OCI-LY7 (cell line): ENCODE results near the gene HMX3. TPM values are rescaled to one million over a fixed set of nuclear protein-coding genes. Genes with fewer than 3 reads are reported as not detected.

Source experiments
- BruUV-seq: library from RNA; stranded (reverse); fragments of 400-500 nt; replicated peaks from 2 replicates; lab custom pipeline; 2021; lab: Mats Ljungman, UMichigan
- CTCF ChIA-PET: fragments of 300-600 bp; sonication (Branson Sonifier 250); formaldehyde crosslinking; loops from one replicate; lab custom pipeline; 2022; ENCODE audit warnings: antibody characterized with exemption; ENCODE audit not compliant: unreplicated experiment; lab: Charles Lee
- POLR2A ChIA-PET: fragments of 300-600 bp; sonication (Branson Sonifier 250); formaldehyde crosslinking; loops from one replicate; lab custom pipeline; 2022; ENCODE audit warnings: antibody characterized with exemption; lab: Charles Lee
- DNase-seq: peaks from one replicate; pipeline ENCODE4 v3.0.0-alpha.2; 2015; ENCODE audit warnings: low spot score
- H2AFZ ChIP-seq: fragments of 200-600 bp; sonication (generic), shearing (Covaris generic); 2 replicates; pipeline ENCODE4 v1.6.1; 2014; ENCODE audit warnings: mild to moderate bottlenecking, antibody characterized with exemption, low read length, moderate library complexity
- H3K27ac ChIP-seq: fragments of 200-600 bp; sonication (generic); 2 replicates; pipeline ENCODE4 v1.5.1; 2014; ENCODE audit warnings: mixed run types, low read depth, mild to moderate bottlenecking, moderate library complexity, low read length, inconsistent platforms; ENCODE audit not compliant: poor library complexity, severe bottlenecking
- H3K36me3 ChIP-seq: fragments of 200-600 bp; sonication (generic); 2 replicates; pipeline ENCODE4 v1.6.1; 2014; ENCODE audit warnings: mild to moderate bottlenecking, antibody characterized with exemption, low read length, moderate library complexity, mixed read lengths; ENCODE audit not compliant: insufficient read depth
- H3K4me1 ChIP-seq: fragments of 200-600 bp; sonication (generic); 2 replicates; pipeline ENCODE4 v1.5.1; 2014; ENCODE audit warnings: mild to moderate bottlenecking, low read length; ENCODE audit not compliant: insufficient read depth, poor library complexity, severe bottlenecking
- H3K4me2 ChIP-seq: fragments of 200-600 bp; sonication (generic); 2 replicates; pipeline ENCODE4 v1.6.1; 2014; ENCODE audit warnings: mild to moderate bottlenecking, low read length
- H3K4me3 ChIP-seq: fragments of 200-600 bp; sonication (generic); 2 replicates; pipeline ENCODE4 v1.5.1; 2014; ENCODE audit warnings: mild to moderate bottlenecking, low read depth, low read length; ENCODE audit not compliant: poor library complexity, severe bottlenecking
- H3K79me2 ChIP-seq: fragments of 200-600 bp; sonication (generic); 2 replicates; pipeline ENCODE4 v1.6.1; 2016; ENCODE audit warnings: low read depth, mild to moderate bottlenecking, low read length, moderate library complexity, mixed read lengths; ENCODE audit not compliant: insufficient read depth
- H3K9me2 ChIP-seq: fragments of 200-600 bp; sonication (generic); 2 replicates; pipeline ENCODE4 v1.6.1; 2016; ENCODE audit warnings: mild to moderate bottlenecking, low read length, mixed read lengths; ENCODE audit not compliant: insufficient read depth
- H3K9me3 ChIP-seq: fragments of 200-600 bp; sonication (generic); 2 replicates; pipeline ENCODE4 v1.6.1; 2014; ENCODE audit warnings: mild to moderate bottlenecking, mixed run types, low read length, mixed read lengths
- H4K20me1 ChIP-seq: fragments of 200-600 bp; sonication (generic); 2 replicates; pipeline ENCODE4 v1.6.1; 2014; ENCODE audit warnings: mild to moderate bottlenecking, antibody characterized with exemption, low read length, moderate library complexity, mixed read lengths; ENCODE audit not compliant: insufficient read depth
- EZH2phosphoT487 ChIP-seq: fragments of 200-600 bp; sonication (generic); IDR thresholded peaks from 2 replicates; pipeline ENCODE4 v1.6.1; 2018; ENCODE audit warnings: low read depth, borderline replicate concordance, mild to moderate bottlenecking, mixed run types, antibody characterized with exemption, low read length, moderate library complexity, mixed read lengths
- intact Hi-C: fragments of 100-400 bp; cut with micrococcal nuclease; formaldehyde crosslinking; loops from one replicate; pipeline ENCODE4 v1.10.0; 2022; ENCODE audit not compliant: unreplicated experiment
- total RNA-seq, 2 experiments: library from RNA; depleted of rRNA in 1 of 2; stranded (reverse); fragments of >200 nt in 1 of 2; shearing (Covaris generic) in 1 of 2; gene quantifications; 2 replicates each; pipeline ENCODE4 v1.2.3, GENCODE V29; 2014 to 2022
- TF ChIP-seq, protein P1 (sequence below): fragments of 200-600 bp; sonication (generic); conservative IDR thresholded peaks from 2 replicates; pipeline ENCODE4 v1.5.1; 2014; ENCODE audit warnings: mild to moderate bottlenecking, antibody characterized with exemption, low read length, moderate library complexity, mixed read lengths

Gene HMX3
- total RNA-seq, 2 experiments from 2014 or later, result 0.44 TPM; not detected in 1

DNA sequence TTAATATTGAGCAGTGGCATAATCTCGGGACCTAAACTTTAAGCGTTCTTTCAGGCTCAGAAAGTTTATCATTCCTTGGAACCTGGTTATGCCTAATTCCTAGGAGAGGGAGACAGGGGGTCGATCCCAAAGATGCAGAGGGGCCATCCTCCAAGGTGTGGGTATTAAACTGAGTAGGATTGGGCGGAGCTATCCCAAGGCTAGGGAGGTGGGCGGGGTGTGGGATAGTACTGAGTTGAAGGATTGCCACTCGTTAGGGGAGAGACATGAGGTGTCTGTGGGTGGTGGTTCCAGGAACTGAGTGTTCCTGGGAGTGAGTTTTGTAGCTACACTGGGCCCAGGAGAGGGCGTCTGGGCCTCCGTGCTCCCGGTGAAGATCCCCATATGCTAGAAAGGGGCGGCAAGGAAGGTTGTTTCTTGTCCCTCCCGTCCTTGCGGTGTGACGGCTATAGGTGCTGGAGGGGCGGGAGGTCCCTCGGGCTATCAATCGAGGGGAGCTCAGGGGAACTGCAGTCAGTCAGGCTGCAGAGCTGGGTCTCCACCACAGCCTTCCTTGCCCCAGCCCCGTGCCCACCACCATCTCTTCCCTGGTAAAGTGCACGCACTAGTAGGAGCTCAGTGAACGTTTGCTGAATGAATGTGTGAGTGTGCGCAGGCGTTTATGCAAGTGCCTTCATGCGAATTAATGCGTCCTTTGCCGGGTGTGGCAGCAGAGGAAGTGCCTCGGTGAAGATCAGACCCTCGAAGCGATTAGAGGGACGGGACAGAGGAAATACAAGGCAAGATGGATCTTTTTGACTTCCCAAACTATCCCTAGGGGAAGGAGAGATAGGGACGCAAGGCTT lies 9.1 kb downstream of the HMX3 start:
- Histone ChIP-seq H3K9me3 (no peaks in the 10 kb centered on the region), H3K4me1 (peaks cover 5% of the 10 kb centered on the region), H2AFZ (no peak overlapping the region), H3K27ac (no peak overlapping the region), H3K36me3 (no peaks in the 10 kb centered on the region), H3K4me2 (no peak overlapping the region), H3K4me3 (no peak overlapping the region), H3K9me2 (no peaks in the 10 kb centered on the region), H3K79me2 (no peaks in the 10 kb centered on the region), H4K20me1 (no peaks in the 10 kb centered on the region)
- TF ChIP-seq EZH2phosphoT487, result no peak
- TF ChIP-seq, protein P1, sequence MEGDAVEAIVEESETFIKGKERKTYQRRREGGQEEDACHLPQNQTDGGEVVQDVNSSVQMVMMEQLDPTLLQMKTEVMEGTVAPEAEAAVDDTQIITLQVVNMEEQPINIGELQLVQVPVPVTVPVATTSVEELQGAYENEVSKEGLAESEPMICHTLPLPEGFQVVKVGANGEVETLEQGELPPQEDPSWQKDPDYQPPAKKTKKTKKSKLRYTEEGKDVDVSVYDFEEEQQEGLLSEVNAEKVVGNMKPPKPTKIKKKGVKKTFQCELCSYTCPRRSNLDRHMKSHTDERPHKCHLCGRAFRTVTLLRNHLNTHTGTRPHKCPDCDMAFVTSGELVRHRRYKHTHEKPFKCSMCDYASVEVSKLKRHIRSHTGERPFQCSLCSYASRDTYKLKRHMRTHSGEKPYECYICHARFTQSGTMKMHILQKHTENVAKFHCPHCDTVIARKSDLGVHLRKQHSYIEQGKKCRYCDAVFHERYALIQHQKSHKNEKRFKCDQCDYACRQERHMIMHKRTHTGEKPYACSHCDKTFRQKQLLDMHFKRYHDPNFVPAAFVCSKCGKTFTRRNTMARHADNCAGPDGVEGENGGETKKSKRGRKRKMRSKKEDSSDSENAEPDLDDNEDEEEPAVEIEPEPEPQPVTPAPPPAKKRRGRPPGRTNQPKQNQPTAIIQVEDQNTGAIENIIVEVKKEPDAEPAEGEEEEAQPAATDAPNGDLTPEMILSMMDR, result peak; percentile 39
- DNase-seq, result no peak
- ChIA-PET POLR2A (interaction anchor here (0.6 to 2.0 kb wide), 2 partner anchors 9 to 1170 kb away, joined by 3 to 10 read pairs; partner anchors contain the start of genes BUB3 and NSMCE4A), CTCF (no interaction called here)
- intact Hi-C loops, result loop anchor here (5.0 kb wide), 1 partner anchor 392 kb away; no protein-coding TSS in a partner anchor
- no TSS peak for BruUV-seq

- H3K4me1 ChIP-seq, result peaks cover 5% of the 10 kb centered on the region
- ChIA-PET CTCF (no interaction called here), POLR2A (interaction anchor here (0.6 to 2.0 kb wide), 3 partner anchors 8 to 1170 kb away, joined by 3 to 10 read pairs (median 3); partner anchors contain the start of genes BUB3 and NSMCE4A)
- intact Hi-C loops, result loop anchor here (5.0 kb wide), 1 partner anchor 392 kb away; no protein-coding TSS in a partner anchor
- no peak overlapping the region for H3K4me3 ChIP-seq
- H4K20me1 ChIP-seq, result no peaks in the 10 kb centered on the region
- H2AFZ ChIP-seq, result no peak overlapping the region
- DNase-seq, result no peak
- no peak overlapping the region for H3K4me2 ChIP-seq
- H3K27ac ChIP-seq, result no peak overlapping the region
- H3K79me2 ChIP-seq, result no peaks in the 10 kb centered on the region
- no peaks in the 10 kb centered on the region for H3K9me3 ChIP-seq
- no peaks in the 10 kb centered on the region for H3K36me3 ChIP-seq
- BruUV-seq, result no TSS peak
- no peak for TF ChIP-seq EZH2phosphoT487
- TF ChIP-seq, protein P1, result no peak
- H3K9me2 ChIP-seq, result no peaks in the 10 kb centered on the region
Observed at GRCh38 chr10:123145542-123146012, 9.8 kb downstream of the HMX3 start.
